Prostate gland (tissue), 2 donors: ENCODE measurements around the gene DGKZ. TPM values are rescaled to one million over a fixed set of nuclear protein-coding genes. Genes with fewer than 3 reads are reported as not detected.

Source experiments
- DNase-seq: peaks from one replicate; pipeline ENCODE4 v3.0.0-alpha.2; 2019; ENCODE audit warnings: low spot score
- H3K27ac ChIP-seq, 2 donors: fragments of 200-600 bp; sonication (generic); 2 replicates each; pipeline ENCODE4 v1.5.1; 2017 to 2019
- H3K27me3 ChIP-seq: fragments of 200-600 bp; sonication (generic); replicated peaks from 2 replicates; pipeline ENCODE4 v1.5.1; 2019; ENCODE audit not compliant: insufficient read depth
- H3K36me3 ChIP-seq, 2 donors: fragments of 200-600 bp; sonication (generic); 1 replicate in 1 of 2; 2 replicates in 1 of 2; pipeline versions ENCODE4 v1.5.1 to v1.8.1; 2017 to 2019
- H3K4me1 ChIP-seq: fragments of 200-600 bp; sonication (generic); replicated peaks from 2 replicates; pipeline ENCODE4 v1.5.1; 2019
- H3K4me3 ChIP-seq, 2 donors: fragments of 200-600 bp; sonication (generic); 2 replicates each; pipeline ENCODE4 v1.5.1; 2017 to 2019
- H3K9me3 ChIP-seq: fragments of 200-600 bp; sonication (generic); 2 replicates; pipeline ENCODE4 v1.5.1; 2017
- POLR2A ChIP-seq: fragments of 450-650 bp; IDR thresholded peaks from one replicate; pipeline ENCODE4 v1.6.1; 2016; ENCODE audit warnings: antibody characterized with exemption, mild to moderate bottlenecking
- POLR2AphosphoS5 ChIP-seq: sonication (generic); formaldehyde crosslinking; IDR thresholded peaks from one replicate; pipeline ENCODE4 v1.6.1; 2017; ENCODE audit warnings: antibody characterized with exemption
- WGBS: methylation state at CpG from one replicate; pipeline ENCODE4 v1.1.5; 2018; 5-methylcytosine and 5-hydroxymethylcytosine counted together
- intact Hi-C: fragments of 100-400 bp; cut with DNase I; formaldehyde crosslinking; loops from one replicate; pipeline ENCODE4 v1.14.2; 2022
- total RNA-seq, 2 donors: library from RNA; depleted of rRNA; stranded (reverse); fragments of >200 nt; gene quantifications; one replicate each; pipeline ENCODE4 v1.1.0, GENCODE V29; 2016
- TF ChIP-seq, protein P1 (sequence below), 4 experiments: fragments of 200-600 bp in 2 of 4; fragments of 450-650 bp in 2 of 4; sonication (generic) in 2 of 4; IDR thresholded peaks; 1 replicate in 3 of 4; 2 replicates in 1 of 4; pipeline ENCODE4 v1.5.1; 2016 to 2019; ENCODE audit warnings: antibody characterized with exemption in 4 of 4, mild to moderate bottlenecking in 2 of 4, moderate library complexity in 2 of 4

DGKZ gene, protein sequence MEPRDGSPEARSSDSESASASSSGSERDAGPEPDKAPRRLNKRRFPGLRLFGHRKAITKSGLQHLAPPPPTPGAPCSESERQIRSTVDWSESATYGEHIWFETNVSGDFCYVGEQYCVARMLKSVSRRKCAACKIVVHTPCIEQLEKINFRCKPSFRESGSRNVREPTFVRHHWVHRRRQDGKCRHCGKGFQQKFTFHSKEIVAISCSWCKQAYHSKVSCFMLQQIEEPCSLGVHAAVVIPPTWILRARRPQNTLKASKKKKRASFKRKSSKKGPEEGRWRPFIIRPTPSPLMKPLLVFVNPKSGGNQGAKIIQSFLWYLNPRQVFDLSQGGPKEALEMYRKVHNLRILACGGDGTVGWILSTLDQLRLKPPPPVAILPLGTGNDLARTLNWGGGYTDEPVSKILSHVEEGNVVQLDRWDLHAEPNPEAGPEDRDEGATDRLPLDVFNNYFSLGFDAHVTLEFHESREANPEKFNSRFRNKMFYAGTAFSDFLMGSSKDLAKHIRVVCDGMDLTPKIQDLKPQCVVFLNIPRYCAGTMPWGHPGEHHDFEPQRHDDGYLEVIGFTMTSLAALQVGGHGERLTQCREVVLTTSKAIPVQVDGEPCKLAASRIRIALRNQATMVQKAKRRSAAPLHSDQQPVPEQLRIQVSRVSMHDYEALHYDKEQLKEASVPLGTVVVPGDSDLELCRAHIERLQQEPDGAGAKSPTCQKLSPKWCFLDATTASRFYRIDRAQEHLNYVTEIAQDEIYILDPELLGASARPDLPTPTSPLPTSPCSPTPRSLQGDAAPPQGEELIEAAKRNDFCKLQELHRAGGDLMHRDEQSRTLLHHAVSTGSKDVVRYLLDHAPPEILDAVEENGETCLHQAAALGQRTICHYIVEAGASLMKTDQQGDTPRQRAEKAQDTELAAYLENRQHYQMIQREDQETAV
- total RNA-seq = 10 to 100 TPM; 53.6 to 95.0 TPM

DNA sequence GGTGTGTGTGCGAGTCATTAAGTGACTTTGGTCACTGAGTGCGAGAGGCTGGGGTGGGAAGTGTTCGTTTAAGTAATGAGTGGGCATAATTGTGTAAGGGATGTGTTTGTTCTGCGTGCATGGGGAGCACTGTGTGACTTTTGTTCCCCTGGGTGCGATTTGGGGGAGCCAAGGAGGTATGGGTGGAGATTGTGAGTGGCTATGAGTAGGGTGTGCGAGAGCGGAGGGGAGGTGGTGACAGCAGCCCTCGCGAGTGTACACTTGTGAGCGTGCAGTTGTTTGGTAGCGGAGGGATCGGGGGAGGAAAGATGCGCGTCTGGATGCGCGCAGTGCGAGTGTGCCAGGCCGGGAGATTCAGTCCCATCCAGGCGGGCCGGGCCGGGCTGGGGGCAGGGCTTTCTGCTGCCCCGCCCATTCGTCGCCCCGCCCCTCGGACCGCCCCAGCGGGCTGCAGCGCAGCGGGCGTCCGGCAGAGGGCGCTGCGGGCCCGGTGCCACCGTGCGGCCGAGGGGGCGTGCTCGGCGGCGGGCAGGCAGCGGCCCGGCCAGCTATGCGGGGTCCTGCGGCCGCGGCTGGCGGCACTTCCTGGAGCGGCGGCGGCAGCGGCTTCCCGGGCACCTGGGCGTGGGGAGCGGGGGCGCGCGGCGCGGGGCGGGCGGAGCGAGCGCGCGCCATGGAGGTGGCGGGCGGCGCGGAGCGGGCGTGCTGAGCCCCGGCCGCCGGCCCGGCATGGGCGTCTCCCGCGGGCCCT is at the start of gene DGKZ:
Gene DGKZ, plus strand, starts transcription at position 578 of the 751 bp plus-strand sequence. CDS start 197 bp downstream, outside the sequence.
- Histone ChIP-seq H3K27ac (peak within 1 kb of the TSS; percentile 43 to 44), H3K4me1 (peaks cover 13% of the 10 kb centered on the region), H3K36me3 (no peaks in the 10 kb centered on the region), H3K27me3 (no peaks in the 10 kb centered on the region), H3K9me3 (no peaks in the 10 kb centered on the region), H3K4me3 (peak within 1 kb of the TSS; percentile 71)
- 4% methylated on average over 54 of the region's 80 CpGs for WGBS
- TF ChIP-seq, protein P1, sequence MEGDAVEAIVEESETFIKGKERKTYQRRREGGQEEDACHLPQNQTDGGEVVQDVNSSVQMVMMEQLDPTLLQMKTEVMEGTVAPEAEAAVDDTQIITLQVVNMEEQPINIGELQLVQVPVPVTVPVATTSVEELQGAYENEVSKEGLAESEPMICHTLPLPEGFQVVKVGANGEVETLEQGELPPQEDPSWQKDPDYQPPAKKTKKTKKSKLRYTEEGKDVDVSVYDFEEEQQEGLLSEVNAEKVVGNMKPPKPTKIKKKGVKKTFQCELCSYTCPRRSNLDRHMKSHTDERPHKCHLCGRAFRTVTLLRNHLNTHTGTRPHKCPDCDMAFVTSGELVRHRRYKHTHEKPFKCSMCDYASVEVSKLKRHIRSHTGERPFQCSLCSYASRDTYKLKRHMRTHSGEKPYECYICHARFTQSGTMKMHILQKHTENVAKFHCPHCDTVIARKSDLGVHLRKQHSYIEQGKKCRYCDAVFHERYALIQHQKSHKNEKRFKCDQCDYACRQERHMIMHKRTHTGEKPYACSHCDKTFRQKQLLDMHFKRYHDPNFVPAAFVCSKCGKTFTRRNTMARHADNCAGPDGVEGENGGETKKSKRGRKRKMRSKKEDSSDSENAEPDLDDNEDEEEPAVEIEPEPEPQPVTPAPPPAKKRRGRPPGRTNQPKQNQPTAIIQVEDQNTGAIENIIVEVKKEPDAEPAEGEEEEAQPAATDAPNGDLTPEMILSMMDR (IDR thresholded peaks at IDR 0.05) = peak; percentile 69 to 100 (median 93)
- TF ChIP-seq POLR2AphosphoS5 (peak; percentile 50), POLR2A (peak; percentile 67)
- peak; percentile 87 for DNase-seq
- intact Hi-C loops = loop anchor here (2.0 kb wide), 1 partner anchor 22 kb away; no protein-coding TSS in a partner anchor

DNA sequence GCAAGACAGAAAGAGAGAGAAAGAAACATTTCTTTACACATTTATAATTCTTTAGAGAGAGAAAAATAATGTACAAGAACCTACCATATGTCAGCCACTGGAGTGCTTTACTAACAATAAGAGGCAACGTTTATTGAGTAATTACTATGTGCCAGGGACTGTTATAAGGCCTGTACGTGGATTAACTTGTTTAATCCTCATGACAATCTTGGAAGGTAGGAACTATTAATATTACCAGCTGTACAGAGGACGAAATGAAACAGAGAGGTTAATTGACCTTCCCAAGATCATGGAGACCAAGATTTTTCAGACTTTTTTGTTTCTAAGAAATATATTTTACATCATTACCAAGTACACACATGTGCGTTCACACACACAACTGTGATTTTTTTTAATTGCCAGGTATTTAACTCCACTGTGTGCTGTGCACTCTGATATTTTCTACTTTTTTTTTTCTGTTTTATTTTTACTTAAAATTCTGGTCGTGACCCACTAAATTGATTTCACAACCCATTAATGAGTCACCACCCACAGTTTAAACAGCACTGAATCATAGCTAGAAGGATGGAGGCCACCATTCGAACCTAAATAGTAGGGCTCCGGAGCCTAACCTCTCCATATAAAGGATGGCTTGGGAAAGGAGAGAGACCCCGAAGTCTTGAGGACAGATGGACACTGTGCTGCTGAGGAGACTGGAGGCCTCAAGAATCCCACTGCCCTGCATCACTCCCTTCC is 48.4 kb upstream of the DGKZ start:
- H3K36me3 ChIP-seq = no peaks in the 10 kb centered on the region
- H3K27ac ChIP-seq = peak overlapping the region in 1 of 2 donors; percentile 15
- DNase-seq = no peak
- peaks cover 18% of the 10 kb centered on the region for H3K4me1 ChIP-seq
- WGBS = 59% methylated on average over 8 of the region's 8 CpGs
- TF ChIP-seq POLR2AphosphoS5 = no peak
- TF ChIP-seq, protein P1 (IDR thresholded peaks at IDR 0.05) = no peak
- no peak for TF ChIP-seq POLR2A
- H3K4me3 ChIP-seq = no peak overlapping the region
- no peaks in the 10 kb centered on the region for H3K9me3 ChIP-seq
- no peaks in the 10 kb centered on the region for H3K27me3 ChIP-seq
- intact Hi-C loops = no loop called here

DNA sequence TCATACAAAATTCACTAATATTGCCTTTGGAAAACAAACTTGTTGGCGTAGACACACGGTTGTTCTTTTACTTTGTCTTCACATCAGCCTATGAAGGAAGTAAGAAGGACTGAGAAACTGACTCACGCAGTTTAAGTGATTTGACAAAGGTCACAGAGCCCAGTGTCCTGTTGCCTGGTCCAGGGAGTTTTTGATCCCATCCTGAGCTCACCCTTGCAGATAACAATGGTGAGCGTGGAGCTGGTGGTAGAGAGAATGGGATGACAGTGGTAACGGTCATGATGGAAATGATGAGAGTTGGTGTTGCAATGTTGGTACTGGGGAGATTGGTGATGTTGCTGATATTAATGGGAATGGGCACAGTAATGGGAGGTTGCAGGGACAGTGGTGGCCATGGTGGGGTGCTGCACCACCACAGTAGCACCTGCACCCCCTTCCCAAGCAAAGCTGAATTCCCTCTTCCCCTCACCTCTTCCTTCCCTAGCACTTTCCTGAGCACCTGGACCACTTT is 47.8 kb upstream of the DGKZ start:
- H3K36me3 ChIP-seq = no peaks in the 10 kb centered on the region
- no peak for DNase-seq
- intact Hi-C loops = no loop called here
- WGBS = 79% methylated on average over 5 of the region's 5 CpGs
- no peaks in the 10 kb centered on the region for H3K9me3 ChIP-seq
- no peak overlapping the region for H3K27ac ChIP-seq
- H3K27me3 ChIP-seq = no peaks in the 10 kb centered on the region
- TF ChIP-seq POLR2A (no peak), POLR2AphosphoS5 (no peak)
- TF ChIP-seq, protein P1 (IDR thresholded peaks at IDR 0.05) = no peak
- H3K4me1 ChIP-seq = peaks cover 15% of the 10 kb centered on the region
- no peak overlapping the region for H3K4me3 ChIP-seq

DNA sequence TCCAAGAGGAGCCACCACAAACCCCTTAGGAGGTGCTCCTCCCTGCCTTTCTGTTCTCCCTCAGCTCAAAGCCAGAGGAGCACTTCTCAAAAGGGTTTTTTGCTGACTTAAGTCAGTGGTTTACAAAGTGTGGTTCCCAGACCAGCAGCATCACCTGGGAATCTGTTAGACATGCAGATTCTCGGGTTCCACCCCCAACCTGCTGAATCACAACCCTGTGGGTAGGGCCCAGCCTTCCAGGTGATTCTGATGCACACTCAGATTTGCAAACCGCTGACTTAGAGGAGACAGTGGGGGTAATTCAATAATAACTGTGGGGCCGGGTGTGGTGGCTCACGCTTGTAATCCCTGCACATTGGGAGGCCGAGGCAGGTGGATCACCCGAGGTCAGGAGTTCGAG is 47.0 kb upstream of the DGKZ start:
- Histone ChIP-seq H3K27ac (no peak overlapping the region), H3K9me3 (no peaks in the 10 kb centered on the region)
- intact Hi-C loops = no loop called here

More for the DNA sequence above, 47.0 kb upstream of the DGKZ start:
- WGBS = 97% methylated on average over 7 of the region's 7 CpGs
- no peak for TF ChIP-seq POLR2A
- TF ChIP-seq, protein P1 (IDR thresholded peaks at IDR 0.05) = no peak
- TF ChIP-seq POLR2AphosphoS5 = no peak
- H3K36me3 ChIP-seq = no peaks in the 10 kb centered on the region
- no peak overlapping the region for H3K4me3 ChIP-seq
- no peak for DNase-seq
- H3K27me3 ChIP-seq = no peaks in the 10 kb centered on the region
- peaks cover 12% of the 10 kb centered on the region for H3K4me1 ChIP-seq
